ENCODE measurements around the gene ZRANB3.
"Not testable (repeated sequence)": the region's sequence is repeated elsewhere in the genome, so short reads cannot be mapped to it uniquely, and the experiment has no call there.

The ZRANB3 gene

DNA sequence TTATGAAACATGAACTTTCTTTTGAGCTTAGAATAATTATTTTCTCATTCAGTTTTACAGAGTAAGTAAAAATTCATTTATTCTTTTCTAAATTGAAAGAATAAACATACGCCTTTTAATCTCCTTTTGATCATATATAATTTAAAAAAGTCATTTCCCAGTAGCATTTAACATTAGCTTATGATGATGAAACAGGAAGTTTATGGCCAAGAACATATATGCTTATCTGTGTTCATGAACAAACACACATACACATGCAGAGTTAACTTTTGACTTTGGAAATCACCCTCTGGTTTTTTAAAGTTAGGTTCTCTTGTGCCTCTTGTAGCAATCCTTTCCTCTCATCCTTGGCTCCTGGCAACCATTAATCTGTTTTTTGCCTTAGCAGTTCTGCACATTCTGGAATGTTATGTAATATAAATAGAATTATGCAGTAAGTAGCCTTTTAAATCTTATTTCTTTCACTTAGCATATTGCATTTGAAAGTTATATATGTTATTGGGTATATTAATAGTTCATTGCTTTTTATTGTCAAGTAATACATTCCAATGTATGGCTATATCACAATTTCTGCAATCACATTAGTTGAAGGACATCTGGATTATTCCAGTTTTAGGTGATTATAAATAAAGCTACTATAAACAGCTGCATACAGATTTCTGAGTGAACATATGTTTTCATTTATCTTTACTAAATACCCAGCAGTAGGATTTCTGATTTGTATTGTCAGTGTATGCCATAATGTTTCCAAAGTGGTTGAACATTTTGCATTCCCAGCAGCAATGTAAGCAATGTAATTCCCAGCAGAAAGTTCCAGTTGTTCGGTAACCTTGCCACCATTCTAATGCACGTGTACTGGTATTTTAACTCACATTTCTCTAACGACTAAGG is 210.3 kb downstream of the ZRANB3 start:
- DNase-seq: no peak

DNA sequence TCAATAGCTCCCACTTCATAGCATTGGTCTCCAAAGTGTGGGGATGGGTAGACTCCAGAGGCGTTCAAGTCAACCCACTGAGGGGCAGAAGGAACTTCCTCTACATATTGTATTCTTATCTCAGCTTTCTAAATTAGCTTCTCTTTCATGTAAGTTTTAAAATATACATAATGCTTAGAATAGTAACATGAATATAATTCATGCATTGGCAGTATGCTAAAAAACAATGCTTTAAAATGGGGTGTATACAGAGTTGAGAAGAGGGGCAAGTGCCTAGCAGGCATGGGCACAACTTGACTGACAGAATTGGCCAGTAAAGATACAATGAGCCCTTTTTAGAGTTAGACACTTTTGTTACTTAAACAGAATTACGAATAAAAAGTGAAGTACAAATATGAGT is 212.2 kb downstream of the ZRANB3 start:
- no peak for DNase-seq

DNA sequence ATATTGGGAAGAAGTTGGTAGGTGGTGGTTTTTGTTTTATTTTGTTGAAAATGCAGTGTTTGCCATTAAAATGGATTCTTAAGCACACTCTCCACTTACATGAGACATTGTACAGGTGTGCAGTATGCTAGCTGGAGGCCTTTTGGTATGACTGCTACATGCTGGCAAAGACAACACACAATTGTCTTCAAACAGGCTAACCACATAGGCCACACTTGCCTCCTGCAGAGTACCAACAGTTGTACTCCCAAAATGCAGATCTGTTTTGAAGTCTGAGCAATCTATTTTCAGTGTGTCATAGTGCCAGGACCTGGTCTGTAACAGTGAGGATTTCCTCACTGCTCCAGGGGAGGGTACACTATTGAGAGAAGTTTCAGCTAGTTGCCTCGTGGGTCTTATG is 213.6 kb downstream of the ZRANB3 start:
- DNase-seq: no peak

DNA sequence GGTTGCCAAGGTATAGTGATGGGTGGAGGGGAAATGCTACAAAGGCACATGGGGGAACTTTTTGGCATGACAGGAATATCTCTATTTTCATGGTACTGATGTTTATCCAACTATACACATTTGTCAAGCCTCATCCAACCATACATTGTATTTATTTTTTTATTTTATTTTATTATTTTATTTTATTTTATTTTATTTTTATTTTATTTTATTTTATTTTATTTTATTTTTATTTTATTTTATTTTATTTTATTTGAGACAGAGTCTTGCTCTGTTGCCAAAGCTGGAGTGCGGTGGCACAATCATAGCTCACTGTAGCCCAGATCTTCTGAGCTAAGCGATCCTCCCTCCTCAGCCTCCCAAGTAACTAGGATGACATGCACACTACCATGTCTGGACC is 219.1 kb downstream of the ZRANB3 start:
- no peak for DNase-seq

- DNase-seq: no peak
Observed at GRCh38 chr2:135311268-135311667, 219.8 kb downstream of the ZRANB3 start.

- DNase-seq: no peak
Observed at GRCh38 chr2:135304694-135305093, 226.3 kb downstream of the ZRANB3 start.

DNA sequence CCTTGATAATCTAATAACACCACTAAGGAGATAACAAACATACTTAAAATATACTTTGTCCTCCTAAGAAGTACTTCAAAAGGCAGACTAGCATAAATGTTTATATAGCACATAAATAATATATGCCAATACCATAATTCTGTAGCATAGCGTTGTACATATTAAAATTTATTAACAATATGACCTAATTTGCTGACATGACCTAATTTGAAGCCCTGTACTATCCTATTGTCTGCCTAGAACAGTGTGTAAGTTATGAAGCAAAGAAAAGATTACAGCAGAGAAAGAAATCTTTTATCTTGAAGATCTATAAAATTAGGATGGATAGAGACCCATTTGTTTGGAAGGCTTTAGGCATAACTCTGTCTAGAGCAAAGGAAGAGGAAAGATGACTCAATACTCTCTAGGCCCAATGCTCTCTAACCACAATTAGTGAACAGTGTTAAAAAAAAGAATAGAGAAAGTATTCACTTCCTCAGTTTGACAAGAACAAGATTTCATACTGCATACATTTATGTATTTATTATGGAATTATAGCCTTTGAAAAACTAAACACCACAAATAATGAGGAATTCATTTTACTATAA is 231.3 kb downstream of the ZRANB3 start:
- no peak for DNase-seq

- DNase-seq: no peak
Observed at GRCh38 chr2:135299165-135299564, 231.9 kb downstream of the ZRANB3 start.

- not testable (repeated sequence) for DNase-seq
Observed at GRCh38 chr2:135287121-135287520, 243.9 kb downstream of the ZRANB3 start.

- DNase-seq: no peak
Observed at GRCh38 chr2:135285391-135285790, 245.6 kb downstream of the ZRANB3 start.

DNA sequence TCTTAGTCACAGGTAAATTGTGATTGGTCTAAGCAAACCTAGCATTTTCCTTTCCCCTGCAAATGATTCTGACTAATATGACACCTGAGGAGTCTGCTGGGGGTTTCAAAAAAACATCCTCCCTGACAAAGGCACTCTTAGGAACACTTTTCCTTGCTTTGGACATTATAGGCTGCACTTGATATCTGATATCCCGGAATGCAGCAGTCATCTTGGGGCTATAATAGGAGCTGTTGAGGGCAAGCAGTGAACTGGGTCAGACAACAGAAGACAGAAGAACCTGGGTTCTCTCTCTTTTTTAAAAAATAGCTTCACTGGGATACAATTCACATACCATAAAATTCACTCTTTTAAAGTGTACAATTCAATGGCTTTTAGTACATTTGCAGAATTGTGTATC is 249.6 kb downstream of the ZRANB3 start:
- DNase-seq: no peak

- DNase-seq: no peak
Observed at GRCh38 chr2:135279209-135279608, 251.8 kb downstream of the ZRANB3 start.

DNA sequence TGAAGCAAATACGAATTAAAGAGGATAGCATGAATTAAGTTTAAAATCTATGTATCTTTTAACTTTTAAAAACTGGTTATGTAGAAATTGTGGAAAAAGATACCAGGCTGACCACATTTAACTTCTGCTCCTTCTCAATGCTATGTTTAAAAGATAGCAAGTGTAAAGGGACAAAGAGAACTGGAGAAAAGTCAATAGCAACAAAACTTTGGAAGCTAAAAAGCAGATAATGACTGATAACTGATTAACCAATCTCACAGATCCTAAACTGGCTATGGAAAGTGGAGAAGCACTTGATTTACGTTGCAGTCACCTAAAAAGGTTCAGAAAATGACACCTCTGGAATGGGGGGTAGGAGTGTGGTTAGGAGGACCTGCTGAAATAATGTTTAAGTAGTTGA is 254.5 kb downstream of the ZRANB3 start:
- DNase-seq: no peak

DNA sequence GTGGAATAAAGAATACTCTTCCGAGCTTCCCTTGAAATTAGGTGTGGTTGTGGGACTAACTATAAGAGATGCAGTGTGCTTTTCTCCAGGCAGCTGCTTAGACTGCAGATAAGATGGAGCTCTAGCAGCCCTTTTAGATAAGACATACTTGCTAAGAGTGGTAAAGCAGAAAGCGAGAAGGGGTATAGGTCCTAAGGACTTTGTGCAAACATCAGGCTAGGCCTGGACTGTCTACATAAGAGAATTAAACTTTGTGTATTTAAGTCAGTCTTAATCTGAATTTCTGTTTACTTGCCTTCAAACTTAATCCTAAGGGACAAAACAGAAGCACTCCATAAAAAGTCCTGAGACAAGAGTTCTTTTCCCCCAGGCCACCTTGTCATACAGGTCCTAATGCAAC is 260.0 kb downstream of the ZRANB3 start:
- no peak for DNase-seq

- no peak for DNase-seq
Observed at GRCh38 chr2:135265960-135266490, 265.0 kb downstream of the ZRANB3 start.

DNA sequence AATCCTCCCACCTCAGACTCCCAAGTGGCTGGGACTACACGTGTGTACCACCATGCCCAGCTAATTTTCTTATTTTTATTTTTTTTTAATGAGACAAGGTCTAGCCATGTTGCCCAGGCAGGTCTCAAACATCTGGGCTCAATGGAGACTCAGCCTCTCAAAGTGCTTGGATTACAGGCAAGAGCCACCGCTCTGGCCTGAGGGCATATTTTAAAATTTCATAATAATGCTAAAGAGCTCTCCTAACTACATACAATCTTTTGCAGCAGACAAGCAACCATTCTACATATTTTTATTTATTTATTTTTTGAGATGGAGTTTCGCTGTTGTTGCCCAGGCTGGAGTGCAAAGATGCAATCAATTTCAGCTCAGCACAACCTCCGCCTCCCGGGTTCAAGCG is 271.9 kb downstream of the ZRANB3 start:
- no peak for DNase-seq

GRCh38 chr2:135258193-135258592 is 272.8 kb downstream of the ZRANB3 start:
- DNase-seq: no peak

GRCh38 chr2:135257383-135258090 is 273.5 kb downstream of the ZRANB3 start:
- no peak for DNase-seq

DNA sequence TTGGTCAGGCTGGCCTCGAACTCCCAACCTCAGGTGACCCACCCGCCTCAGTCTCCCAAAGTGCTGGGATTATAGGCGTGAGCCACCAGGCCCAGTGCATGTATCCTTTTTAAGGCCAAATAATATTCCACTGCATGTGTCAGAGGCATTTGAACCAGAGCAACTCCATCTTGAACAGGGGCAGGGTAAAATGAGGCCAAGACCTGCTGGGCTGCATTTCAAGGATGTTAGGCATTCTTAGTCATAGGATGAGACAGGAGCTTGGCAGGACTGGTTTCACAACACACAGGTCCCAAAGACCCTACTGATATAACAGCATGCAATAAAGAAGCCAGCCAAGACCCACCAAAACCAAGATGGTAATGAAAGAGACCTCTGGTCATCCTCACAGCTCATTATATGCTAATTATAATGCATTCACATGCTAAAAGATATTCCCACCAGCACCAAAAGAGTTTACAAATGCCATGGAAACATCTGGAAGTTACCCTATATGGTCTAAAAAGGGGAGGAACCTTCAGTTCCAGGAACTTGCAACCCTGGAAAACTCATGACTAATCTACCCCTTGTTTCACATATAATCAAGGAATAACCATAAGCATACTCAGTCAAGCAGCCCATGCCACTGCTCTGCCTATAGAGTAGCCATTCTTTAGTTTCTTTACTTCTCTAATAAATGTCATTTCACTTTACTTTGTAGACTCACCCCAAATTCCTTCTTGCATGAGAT is 274.3 kb downstream of the ZRANB3 start:
- DNase-seq: no peak

GRCh38 chr2:135255208-135255607 is 275.8 kb downstream of the ZRANB3 start:
- no peak for DNase-seq

DNA sequence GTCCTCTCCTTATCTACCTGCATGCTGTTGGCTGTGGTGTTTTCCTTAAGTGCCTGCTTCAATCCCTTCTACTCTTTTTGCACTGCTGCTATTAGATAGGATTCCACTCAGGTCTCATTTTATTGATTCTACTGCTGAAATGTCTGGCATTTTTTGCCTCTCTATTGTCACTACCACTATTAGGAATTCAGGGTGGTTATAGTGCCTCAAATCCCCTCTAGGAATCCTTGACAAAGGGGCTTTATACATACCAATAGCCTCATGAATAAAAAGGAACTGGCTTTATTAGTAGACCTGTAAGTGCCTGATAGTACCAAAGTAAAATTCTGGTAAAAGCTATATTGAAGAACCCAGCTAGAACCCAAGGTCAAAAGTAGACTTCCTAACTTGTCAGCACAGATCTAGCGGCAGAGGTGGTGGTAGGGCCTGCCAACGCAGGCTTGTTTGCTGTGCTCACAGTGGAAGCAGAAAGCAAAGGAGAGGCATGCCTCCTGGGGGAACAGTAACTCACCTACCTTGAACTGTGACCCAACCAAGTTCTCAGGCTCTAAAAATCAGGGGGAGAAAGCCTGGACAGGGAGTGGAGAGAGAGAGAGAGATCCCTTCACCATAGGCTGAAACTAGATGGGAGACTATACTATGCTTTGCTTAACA is 278.1 kb downstream of the ZRANB3 start:
- no peak for DNase-seq

- no peak for DNase-seq
Observed at GRCh38 chr2:135248611-135249010, 282.4 kb downstream of the ZRANB3 start.

Measured in CD4-positive, alpha-beta T cell treated with Interleukin-4 for 4 hours (primary cell).